ENCODE results near the gene TNS3.

The TNS3 gene

DNA sequence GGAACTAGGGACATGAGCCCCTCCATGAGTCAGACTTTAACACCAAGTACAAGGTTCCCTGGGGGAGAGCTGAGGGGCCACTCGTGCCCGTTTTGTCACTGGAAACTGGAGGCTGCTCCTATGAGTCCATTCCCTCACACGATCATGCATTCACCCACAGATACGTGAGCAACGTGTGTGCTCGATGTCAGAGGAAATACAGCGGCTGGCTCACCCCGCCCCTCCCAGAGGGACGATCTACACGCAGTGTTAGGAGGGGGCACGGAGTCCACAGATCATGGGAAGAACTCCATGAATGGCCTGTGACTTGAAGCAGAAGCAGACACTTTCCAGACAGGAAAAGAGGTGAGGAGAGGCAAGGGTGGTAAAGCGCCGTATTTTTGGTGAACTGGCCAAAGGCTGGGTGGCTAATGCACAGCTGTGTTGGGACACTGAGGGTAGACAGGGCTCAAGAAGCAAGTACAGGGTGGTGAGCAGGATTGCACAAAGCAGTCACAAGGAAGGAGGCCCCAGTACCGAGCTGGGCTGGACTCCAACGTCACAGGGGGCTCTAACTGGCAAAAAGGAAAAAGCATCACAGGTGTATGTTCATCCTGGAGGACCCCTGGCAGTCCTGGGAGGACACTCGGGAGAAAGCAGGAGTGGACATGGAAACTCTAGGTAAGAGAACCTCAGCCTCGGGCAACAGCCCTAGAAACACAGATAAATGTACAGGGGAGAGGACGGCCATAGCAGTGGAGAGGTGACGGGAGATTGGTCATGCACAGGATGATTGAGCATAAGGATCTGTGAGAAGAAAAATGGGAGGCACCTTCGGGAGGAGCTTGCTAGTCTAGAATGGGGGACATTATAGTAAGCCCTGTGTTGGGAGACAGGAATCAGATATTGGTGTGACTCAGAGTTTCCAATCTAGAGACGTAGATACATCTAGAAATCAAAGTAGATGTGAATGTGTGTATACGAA lies 41.2 kb downstream of the TNS3 start:
- no peak for DNase-seq (ENCODE audit: low read depth in 2 of 2)

DNA sequence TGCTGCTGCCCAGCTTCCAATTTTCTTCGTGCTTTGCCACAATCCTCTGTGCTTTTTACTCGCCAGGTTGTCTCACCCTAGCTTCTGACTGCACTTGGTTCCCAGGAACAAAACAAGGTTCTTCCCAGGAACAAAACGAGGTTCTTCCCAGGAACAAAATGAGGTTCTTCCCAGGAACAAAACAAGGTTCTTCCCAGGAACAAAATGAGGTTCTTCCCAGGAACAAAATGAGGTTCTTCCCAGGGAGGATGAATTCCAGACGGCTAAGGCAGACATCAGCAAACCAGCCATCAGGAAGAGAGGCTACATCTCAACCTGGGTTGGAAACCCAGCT lies 41.9 kb downstream of the TNS3 start:
- no peak for DNase-seq (ENCODE audit: low read depth in 2 of 2)

DNA sequence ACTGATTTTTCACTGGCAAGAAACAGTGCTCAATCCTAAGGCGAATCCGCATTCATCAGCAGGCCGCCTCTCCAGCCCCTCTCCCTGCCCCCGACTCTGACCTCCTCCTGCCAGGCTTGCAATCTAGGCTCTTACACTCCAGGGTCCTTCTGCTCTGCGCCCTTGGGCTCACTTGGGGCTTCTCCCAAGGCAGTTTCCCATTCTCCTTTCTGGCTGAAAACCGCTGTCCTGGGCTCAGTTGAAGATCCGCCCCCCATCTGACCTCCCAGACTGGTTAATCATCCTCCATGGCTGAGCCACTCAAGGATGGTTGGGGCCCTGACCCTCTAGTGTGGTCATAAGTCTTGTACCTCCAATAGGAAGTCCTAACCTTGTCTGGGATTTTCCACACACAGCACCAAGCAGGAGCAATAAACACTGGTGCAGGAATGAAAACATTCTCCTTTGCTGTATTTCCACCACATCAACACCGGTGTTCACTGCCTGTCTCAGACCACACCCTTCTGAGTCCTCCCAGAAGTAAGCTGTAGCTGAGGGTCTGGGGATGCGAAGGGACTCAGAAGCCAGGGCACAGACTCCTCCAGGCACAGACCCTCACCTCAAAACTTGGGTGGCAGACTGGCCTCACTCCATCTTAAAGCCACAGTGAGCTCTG lies 42.4 kb downstream of the TNS3 start:
- DNase-seq (ENCODE audit: low read depth in 2 of 2): no peak

DNA sequence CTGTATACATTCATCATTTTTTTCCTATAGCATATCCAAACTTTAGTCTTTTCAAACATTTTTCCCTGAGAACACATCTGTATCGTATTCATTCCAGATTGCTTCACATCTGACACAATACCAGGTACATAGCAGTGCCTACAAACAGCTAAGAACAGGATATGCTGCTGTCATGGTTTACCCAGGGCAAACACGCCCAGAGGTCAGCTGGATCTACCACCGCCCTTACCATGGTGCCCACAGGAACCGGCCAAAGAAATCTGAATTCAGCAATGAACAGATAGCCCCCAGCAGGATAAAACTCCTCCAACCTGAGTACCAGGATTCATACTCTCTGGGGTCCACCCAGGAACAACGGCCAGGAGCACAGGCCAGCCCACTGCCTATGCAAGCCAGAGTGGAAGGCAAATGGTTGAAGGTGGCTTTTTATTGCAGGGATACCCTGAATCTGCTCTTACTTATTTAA lies 43.0 kb downstream of the TNS3 start:
- DNase-seq (ENCODE audit: low read depth in 2 of 2): no peak

DNA sequence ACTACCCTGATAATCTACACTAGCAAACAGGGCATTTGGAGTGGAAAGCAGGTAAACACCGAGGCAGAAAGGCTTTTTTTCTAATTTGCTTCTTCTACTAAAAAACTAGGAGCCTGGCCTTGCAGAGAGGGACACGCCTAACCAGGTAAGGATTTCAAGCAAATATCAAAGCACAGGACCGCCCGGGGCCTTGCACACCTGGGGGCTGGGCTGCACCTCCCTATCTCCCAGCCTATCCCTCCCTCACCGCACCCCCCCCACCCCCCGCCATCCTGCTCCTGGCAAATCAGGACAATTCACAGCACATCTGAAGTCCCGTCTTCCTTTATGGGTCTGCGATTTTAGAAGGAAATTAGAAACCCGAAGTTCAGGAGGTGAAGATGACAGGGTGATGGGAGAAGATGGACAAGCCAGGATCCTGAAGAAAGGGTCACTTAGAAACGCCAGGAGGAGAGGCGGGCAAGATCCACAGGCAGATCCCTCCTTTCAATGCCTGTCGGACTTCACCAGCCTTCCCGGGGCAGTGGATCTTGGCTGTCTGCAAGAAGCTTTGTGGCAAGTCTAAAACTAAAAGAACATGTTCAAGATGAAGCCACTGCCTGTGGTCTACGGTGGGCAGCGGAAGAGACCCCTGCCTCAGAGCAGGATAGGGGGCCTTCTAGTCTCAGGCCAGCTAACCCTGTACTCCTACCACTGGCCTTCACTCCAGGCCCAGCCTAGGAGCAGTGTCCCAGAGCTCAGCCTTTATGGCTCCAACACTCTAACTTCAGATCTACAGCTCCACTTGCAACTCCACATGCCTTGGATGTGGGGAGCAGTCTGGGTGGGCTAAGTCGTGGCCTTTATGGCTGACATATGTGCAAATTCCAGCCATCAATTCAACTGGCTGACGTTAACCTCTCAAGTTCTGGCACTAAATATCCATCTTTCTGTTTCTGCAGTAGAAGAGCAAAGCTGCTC lies 43.9 kb downstream of the TNS3 start:
- DNase-seq (ENCODE audit: low read depth in 2 of 2): no peak

DNA sequence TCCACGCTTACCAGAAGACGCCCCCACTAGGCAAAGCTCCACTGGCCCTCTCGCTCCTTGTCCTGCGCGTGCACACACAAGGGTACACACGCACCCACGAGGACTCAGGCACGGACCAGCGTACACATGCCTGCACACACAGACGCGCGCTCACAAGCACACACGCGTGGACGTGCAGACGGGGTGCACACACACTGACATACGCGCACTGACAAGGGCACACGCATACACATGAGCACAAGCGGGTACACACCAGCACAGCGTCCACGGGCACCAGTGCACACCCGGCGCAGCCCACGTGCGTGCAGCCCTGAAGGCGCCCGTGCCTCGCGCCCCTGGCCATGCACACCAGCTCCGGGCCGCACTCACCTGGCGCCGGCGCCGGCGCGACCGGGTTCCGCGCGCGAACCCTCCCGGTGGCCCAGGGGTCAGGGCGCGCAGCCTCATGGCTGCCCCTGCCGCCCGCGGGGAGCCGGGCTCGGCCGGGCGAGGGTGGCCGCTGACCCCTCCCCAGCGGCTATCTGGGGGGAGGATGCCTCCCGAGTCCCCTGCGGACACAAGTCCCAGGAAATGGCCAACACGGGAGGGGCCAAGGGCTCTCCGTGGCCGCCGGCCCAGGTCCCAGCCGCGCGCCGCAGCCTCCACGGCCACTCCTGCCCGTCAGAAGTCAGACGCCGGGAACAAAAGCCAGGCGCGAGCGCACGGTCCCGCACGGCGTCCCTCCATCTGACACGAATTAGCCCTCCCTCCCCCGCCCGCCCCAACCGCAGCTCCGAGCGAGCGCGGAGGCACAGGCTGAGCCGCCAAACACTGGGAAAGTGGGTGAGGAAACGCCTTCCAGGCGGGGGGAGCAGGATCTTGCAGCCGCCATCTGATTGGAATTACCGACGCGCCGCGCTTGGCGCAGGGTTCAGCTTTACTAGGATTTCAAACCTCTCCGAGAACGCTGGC lies 45.0 kb downstream of the TNS3 start:
- DNase-seq (ENCODE audit: low read depth in 2 of 2): no peak

DNA sequence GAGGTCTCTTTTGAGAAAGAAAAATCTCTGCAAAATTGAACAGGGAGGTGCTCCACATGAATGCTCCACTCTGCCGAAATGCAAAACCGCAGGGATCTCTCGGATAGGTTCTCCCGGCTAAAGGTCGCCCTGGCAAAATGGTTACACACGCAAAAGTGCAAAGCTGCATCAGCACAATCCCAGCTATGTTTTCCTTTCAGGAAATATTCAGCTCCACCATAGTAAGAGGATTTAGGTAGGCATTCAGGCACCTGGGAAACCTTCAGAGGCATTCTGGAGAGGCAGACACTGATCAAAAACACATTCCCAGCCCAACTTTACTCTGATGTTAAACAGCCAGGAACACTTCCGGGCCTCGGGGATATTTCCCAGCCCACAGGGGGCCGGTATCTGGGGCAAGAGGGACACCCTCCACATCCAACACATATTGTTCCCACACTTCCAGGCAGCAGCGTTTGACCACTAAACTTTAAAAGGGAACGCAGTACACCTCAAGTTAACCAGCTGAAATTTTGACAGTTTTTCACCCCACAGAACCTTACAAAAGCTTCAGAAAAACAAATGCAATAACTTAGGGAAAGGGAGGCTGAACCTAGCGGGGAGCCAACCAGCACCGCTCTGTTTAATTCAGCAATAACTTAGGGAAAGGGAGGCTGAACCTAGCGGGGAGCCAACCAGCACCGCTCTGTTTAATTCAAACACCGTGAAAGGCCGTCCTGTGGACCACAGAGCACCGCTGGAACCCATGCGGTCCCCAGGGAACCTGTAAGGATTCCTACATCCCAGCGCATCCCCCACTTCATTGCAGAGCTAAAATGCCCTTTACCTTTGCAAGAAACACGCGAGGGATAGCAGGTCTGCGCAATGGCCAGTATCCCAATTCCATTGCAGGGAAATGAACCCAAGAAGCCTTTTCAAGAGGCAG lies 45.9 kb downstream of the TNS3 start:
- DNase-seq (ENCODE audit: low read depth in 2 of 2): no peak

DNA sequence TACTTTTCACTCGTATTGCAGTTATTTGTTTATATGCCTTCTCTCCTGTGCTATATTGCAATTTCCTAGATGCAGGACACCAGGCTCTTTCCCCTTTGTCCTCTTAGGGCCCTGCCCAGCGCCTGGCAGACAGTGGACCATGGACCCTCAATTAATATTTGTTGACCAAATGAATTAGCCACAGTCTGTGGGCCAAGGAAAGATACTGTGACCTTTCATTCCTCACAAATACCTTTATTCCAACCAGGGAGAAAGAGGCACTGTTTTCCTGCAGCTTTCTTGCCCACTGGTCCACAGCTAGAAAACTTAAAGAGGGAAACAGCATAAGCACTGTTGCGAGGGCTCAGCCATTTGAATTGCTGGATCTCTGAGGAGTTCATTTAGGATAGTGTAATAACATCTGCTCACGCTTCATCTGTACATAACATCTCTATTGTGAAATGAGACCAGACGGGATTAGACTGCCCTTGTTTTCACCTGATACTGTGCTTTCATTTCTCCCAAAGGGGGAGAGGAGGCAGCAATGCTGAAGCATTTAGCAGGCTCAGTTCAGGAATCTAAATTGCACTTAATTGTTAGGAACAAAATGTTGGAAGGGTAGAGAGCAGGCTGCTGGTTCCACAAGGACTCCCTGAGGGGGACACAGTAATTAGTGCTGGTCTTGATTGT lies 46.7 kb downstream of the TNS3 start:
- DNase-seq (ENCODE audit: low read depth in 2 of 2): no peak

DNA sequence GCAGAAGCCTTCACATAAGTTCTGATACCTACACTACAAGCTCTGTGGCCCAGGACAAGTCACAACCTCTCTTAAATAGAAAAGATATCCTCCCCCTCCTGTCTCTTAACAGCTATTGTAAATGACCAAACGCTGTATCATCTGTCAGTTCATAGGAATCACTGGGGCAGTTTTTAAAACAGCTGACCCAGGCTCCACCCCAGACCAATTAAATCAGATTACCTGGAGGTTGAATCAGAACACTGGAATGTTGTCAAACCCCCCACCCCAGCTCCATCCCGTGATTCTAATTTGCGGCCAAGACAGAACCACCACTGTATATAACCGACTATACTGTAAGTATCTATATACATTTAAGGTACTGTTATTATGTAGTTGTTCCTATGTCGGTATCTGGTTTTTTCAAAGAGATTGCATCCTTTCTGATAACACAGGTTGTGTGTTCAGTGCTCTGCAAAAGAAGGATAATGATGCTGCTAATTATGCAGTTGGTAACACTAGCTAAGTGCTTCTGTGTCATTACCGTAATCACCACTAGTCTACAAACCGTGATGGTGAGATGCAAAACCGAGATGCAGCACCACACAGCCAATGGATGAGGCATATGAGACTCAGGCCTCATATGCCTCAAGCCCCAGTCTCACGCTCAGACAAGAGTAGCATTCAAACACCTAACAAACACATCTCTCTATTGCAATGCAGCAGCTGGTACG lies 47.4 kb downstream of the TNS3 start:
- DNase-seq (ENCODE audit: low read depth in 2 of 2): no peak

DNA sequence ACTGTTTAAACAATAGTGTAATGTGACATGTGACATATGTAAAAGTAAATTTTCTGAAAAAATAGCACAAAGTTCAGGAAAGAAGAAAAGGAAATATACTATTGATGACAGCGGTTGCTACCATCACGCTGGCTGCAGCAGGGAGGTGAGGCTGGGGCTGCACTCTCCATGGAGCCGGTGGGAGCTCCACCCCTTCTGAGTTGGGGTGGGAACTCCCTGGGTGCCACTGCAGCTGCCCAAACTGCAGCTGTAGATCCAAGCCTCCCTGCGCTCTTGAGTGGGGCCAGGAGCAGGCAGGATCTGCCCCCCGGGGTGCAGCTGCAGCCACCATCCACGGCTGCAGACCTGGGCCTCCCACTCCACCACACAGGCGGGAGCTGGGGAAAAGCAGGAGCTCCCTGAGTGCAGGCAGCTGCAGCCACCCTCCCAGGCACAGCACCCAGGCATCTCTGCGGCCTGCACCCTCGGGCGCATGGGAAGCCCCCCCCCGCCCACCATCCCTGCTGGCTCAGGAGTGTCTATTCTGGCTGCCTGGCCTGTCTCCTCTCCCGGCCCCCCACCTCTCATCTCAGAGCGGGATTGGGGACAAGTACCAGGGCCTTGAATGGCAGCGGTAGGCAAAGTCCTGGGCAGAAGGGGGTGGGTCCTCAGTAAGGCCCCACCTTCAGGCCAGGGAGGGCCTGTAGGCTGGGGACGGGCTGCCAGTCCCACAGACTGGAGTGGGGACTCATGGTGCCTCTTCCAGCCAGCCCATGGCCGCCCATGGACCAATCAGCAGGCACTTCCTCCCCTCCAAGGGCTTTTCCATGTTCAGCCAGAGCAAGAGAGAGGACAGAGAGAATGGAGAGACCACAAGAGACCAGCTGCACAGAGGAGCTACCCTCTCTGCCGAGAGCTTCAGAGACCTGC lies 50.1 kb downstream of the TNS3 start:
- DNase-seq (ENCODE audit: low read depth in 2 of 2): no peak

DNA sequence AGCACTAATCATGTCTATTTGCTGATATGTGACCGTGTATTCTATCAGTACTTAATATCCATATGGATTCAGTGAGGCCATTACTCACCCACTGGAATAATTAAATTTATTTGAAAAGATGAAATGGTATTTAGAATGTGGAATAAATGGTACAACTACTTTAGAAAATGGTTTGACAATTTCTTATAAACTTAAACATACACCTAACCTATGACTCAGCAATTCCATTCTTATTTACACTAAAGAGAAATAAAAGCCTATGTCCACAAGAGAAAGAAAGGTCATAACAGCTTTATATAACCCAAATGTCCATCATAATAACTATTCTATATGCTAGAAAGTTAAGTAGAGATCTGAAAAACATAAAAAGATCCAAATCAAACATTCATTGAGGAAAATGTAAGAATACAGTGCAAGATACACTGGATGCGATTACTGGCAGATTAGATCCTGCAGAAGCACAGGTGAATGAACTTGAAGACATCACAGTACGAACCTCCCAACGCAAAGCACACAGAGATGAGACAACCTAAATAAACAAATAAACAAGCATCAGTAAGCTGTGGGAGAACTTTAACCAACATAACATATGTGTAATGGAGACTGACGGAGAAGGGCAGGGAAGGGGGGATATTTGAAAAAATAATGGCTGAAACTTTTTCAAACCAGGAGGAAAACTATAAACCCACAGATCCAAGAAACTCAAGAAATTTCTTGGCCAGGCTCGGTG lies 51.9 kb downstream of the TNS3 start:
- no peak for DNase-seq (ENCODE audit: low read depth in 2 of 2)

DNA sequence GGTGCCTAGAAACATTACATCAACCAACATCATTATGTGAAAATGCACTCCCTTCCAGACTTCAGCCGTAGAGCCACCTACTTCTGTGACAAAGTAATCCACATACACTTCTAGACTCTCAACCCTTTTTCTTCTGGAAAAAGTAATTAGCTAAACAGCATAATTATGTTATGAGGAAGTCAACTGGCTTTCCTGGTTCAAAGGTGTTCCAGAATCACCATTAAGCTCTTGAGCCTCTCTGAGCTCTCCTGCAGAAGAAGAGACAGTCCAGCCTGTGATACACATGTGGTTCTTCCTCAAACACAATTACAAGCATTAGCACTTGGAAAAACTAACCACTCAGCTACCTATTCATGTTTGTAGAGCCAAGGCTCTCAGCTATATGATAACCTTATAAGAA lies 52.5 kb downstream of the TNS3 start:
- DNase-seq (ENCODE audit: low read depth in 2 of 2): no peak

DNA sequence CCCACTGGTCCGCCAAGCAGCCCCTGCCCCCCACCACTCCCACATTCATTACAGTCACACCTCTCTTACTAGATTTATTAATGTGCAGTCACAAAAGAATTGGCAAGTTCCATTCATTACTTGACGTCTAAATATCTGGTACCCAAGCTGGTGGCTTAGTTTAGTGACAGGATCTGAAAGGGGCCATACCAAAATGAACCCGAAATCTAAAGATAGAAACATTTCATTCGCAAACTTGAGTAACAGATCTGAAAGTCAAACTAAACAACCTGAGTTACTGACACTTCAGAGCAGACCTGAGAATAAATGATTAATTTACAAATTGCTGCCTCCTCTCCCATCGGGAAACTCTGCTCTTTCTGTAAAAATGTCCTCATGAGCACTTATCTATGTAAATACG lies 53.4 kb downstream of the TNS3 start:
- no peak for DNase-seq (ENCODE audit: low read depth in 2 of 2)

DNA sequence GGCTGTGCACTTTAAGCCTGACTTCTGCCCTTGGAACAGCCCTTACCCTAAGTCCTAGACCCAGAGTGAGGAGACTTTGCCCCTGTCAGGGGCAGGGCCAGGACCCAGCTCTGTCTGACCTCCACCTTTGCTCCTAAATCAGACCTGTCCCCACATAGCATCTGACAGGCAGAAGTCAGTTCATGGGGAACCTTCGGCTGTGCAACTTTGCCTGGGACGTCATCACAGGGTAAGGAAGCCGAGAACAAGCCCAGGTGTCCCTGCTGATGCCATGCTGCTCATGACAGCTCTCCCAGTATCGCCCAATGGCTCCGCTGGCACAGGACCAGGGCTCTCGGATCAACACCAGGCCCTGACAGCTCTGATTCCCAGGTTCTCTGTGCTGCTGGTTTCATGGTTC lies 55.4 kb downstream of the TNS3 start:
- no peak for DNase-seq (ENCODE audit: low read depth in 2 of 2)

DNA sequence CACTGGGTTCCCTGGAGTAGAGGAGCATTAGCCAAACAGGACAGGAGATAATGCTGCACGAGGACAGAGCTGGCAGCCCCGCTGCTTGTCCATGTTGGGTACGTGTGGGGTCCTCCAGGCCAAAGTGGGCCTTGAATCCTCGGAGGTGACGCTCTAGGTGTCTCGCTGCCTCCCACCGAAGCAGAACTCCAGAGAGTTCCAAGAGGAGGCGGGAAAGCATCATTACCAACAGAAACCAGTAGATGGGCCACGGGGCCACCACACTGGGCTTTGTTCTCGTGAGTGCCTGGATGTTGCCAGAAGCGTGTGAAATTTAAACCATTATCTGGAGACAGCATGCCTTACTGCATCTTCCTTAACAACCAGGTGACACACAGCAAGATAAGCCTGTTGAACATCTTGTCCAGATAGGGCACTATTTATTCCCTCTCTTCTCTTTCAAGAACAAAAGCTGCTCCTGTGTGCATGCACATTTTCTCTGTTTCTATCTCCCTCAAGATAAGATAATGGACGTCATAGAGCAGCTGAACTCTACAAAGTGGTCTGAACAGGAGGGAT lies 56.8 kb downstream of the TNS3 start:
- DNase-seq (ENCODE audit: low read depth in 2 of 2): no peak

DNA sequence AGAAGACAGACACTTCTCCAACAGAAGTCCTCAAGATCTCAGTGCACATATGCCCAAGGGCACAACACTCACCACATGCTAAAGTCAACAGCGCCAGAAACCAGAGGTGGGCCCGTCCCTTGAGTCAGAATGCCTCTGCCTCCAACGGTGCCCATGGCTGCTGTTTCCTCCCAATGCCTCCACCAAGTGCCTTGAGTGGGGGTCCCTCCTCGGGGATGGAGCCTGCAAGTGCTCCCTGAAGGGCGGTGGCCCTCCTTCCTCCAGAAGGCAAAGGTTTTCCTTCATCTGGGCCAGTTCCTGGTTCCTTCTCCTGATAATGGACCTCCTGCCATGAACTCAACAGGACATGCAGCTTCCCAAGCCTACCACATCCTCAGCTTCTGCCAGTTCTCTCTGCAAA lies 58.5 kb downstream of the TNS3 start:
- DNase-seq (ENCODE audit: low read depth in 2 of 2): no peak
